Measurements from ENCODE around the gene PLCH1. TPM values are rescaled to one million over a fixed set of nuclear protein-coding genes. Genes with fewer than 3 reads are reported as not detected.

The PLCH1 gene
- total and polyA plus RNA-seq, 2 experiments from 2014 or later: 2.7 to 6.2 TPM

DNA sequence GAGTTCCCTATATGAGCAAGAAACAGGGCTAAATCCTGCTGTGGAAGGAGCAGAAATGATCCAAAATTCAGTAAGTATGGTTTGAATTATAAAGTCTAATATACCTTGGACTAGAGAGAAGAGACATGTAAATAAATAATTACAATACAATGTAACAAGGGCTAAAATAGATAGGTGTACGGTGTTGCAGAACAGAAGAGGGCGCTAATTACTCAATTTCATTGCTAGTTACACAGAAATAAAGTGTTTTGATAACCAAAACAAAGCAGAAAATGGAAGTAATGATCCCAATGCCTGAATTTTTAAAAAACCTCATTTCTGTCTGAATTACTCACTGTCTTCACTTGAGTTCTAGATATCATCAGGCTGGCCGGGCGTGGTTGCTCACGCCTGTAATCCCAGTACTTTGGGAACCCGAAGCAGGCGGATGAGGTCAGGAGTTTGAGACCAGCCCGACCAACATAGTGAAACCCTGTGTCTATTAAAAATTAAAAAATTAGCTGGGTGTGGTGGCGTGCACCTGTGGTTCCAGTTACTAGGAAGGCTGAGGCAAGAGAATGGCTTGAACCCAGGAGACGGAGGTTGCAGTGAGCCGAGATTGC lies 8.3 kb upstream of the PLCH1 start:
- no peaks in the 10 kb centered on the region for H3K27me3 ChIP-seq
- no peaks in the 10 kb centered on the region for H3K36me3 ChIP-seq
- peak; percentile 44 for TF ChIP-seq CTCF (IDR thresholded peaks at IDR 0.05; ENCODE audit: low read depth, low read length)
- H3K4me1 ChIP-seq (ENCODE audit: low read depth): no peaks in the 10 kb centered on the region
- no peaks in the 10 kb centered on the region for H3K9me3 ChIP-seq (ENCODE audit: low read depth)
- no peak overlapping the region for H3K27ac ChIP-seq
- DNase-seq (ENCODE audit: low read depth in 1 of 2, low spot score in 1 of 2): peak; percentile 26 to 64
- H3K4me3 ChIP-seq: no peak overlapping the region

DNA sequence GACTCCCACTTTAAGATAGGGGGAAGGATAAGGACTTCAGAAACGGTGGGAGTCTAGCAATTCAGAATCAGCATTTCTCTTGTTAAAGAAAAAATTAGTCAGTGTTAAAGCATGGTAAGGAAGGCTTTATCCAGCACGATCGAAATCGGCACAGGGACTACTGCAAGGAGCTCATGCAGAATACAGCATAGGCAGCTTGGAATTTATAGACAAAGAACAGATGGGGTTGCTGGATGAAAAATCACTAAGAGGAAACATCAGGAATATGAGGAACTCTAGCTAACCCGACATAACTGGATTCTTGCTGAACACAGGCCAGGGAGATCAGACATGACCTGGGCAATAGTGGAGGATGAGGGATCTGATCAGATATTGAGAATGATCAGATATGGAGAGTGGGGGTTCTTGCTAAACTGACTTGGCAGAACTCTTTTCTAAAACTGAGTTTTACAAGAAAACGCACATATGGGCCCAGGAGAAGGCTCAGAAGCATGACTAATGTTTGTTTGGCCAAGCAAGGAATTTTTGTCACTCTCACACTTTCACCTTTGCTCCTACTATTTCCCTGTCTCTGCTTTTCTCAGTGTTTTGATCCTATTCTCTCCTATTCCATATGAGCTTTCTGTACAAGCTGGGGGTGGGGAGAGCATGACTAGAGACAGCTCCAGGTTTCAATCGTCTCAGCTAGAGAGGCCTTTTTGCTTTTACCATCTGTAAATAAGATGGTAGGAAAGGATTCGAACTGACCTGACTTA lies 3.9 kb upstream of the PLCH1 start:
- Histone ChIP-seq H3K4me1 (ENCODE audit: low read depth) (peaks cover 7% of the 10 kb centered on the region), H3K36me3 (no peaks in the 10 kb centered on the region), H3K9me3 (ENCODE audit: low read depth) (no peaks in the 10 kb centered on the region), H3K27ac (no peak overlapping the region), H3K27me3 (no peaks in the 10 kb centered on the region), H3K4me3 (no peak overlapping the region)
- no peak for DNase-seq (ENCODE audit: low read depth in 1 of 2, low spot score in 1 of 2)
- TF ChIP-seq CTCF (IDR thresholded peaks at IDR 0.05; ENCODE audit: low read depth, low read length): no peak

DNA sequence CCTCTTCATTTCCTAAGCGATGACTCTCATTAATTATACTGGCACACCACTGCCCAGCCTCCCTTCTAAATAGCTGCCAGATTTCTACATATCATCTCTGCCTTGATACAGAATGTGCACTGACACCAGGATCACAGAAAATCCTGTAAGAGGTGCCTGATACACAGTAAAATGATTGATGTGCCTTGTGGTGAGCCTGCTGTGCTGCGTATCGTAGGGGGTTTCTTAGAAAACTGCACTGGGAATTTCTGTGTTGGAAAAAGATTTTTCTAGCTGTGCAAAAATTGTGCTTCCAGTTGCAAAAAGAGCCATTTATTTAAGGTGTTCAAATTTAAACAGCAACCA lies 3.0 kb upstream of the PLCH1 start:
- H3K27ac ChIP-seq: no peak overlapping the region
- no peaks in the 10 kb centered on the region for H3K27me3 ChIP-seq
- no peak for DNase-seq (ENCODE audit: low read depth in 1 of 2, low spot score in 1 of 2)
- H3K4me1 ChIP-seq (ENCODE audit: low read depth): peaks cover 7% of the 10 kb centered on the region
- no peak overlapping the region for H3K4me3 ChIP-seq
- no peak for TF ChIP-seq CTCF (IDR thresholded peaks at IDR 0.05; ENCODE audit: low read depth, low read length)
- H3K9me3 ChIP-seq (ENCODE audit: low read depth): no peaks in the 10 kb centered on the region
- no peaks in the 10 kb centered on the region for H3K36me3 ChIP-seq

DNA sequence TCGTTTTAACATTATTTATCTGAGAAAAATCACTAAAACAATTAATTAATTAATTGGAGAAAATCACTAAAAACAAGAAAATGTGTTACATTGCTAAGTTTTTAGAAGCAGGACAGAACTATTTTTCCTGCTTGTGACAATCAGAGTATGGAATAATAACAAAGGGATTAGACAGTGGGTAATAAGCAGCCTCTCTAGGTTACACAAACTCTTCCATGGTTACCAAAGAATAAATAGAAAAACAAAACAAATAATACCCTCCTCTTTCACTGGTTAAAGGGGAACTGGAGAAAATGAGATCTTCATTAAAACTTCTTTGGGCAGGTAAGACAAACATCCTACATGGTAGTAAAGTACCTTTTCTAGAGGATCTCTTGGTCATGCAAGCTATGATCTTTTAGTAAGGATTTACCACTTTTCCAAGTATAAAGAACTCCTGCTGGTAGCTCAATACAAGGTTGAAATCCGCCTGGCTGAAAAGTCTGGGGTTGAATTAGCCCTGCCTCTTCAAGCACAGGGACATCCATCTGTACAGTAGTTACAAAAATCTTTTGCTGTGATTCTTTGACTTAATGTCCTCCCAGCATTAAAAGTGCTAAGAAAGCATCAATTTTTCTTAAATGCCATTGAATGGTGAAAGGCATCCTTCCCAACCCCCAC lies 2.5 kb upstream of the PLCH1 start:
- no peak overlapping the region for H3K27ac ChIP-seq
- no peaks in the 10 kb centered on the region for H3K36me3 ChIP-seq
- no peak for DNase-seq (ENCODE audit: low read depth in 1 of 2, low spot score in 1 of 2)
- no peaks in the 10 kb centered on the region for H3K27me3 ChIP-seq
- H3K4me1 ChIP-seq (ENCODE audit: low read depth): peaks cover 7% of the 10 kb centered on the region
- H3K9me3 ChIP-seq (ENCODE audit: low read depth): no peaks in the 10 kb centered on the region
- H3K4me3 ChIP-seq: no peak overlapping the region
- no peak for TF ChIP-seq CTCF (IDR thresholded peaks at IDR 0.05; ENCODE audit: low read depth, low read length)

GRCh38 chr3:155746703-155747102 lies 1.8 kb upstream of the PLCH1 start:
- no peak for TF ChIP-seq CTCF (IDR thresholded peaks at IDR 0.05; ENCODE audit: low read depth, low read length)
- H3K4me1 ChIP-seq (ENCODE audit: low read depth): peaks cover 9% of the 10 kb centered on the region
- DNase-seq (ENCODE audit: low read depth in 1 of 2, low spot score in 1 of 2): no peak
- H3K4me3 ChIP-seq: no peak overlapping the region
- H3K9me3 ChIP-seq (ENCODE audit: low read depth): no peaks in the 10 kb centered on the region
- no peak overlapping the region for H3K27ac ChIP-seq
- no peaks in the 10 kb centered on the region for H3K36me3 ChIP-seq
- H3K27me3 ChIP-seq: no peaks in the 10 kb centered on the region
